ENCODE results near the gene PDCD10.

Gene PDCD10

DNA sequence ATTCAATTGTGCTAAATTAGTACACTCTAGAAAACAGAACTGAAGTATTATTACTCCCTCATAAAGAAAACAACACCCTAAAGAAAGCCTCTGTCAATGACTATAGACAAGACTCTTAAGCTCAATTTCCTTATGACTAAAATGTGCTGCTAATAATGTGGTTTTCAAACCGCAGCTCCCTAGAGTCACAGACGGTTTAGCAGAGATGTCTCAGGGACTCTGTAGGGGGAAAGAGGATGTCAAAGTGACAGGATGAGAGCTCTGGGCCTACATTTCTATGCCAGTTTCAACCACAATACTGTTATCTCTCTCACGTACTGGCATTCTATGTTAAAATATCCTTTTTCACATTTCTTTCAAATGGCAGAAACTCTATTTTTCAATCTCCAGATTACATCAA, 43.3 kb downstream of the PDCD10 start:
- Histone ChIP-seq H3K36me3 (peaks cover 18% of the 10 kb centered on the region), H3K4me1 (no peaks in the 10 kb centered on the region), H3K4me3 (ENCODE audit: low read depth, low read length) (no peak overlapping the region), H3K27me3 (no peaks in the 10 kb centered on the region), H3K9me3 (no peaks in the 10 kb centered on the region)
- DNase-seq = no peak
- no peak for TF ChIP-seq CTCF (IDR thresholded peaks at IDR 0.05; ENCODE audit: low read depth, low read length)

DNA sequence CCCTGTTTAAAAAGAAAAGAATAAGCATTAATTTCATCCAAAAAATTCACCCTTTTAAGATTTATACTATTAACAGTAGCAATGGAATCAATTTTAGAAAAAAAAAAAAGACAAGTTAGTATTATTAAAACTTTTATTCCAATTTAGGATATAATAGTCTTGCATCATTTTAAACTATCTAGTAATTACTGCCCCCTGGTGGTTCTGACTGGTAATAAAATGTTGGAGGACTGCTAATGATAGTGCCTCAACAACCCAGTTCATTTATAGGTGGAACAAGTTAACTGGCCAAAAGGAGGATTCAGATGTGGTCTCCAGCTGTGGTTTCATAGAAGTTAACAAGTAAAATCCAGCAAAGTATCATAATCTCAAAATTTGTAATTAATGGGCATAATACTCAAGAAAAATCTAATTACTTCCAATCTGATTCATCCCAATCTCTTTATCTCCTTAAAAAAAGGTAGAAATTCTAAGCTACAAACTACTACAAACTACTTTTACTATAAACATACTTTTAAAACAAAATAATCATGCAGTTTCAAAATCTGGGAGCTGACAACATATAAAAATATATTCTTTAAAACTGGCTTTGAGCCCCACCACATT, 50.2 kb downstream of the PDCD10 start:
- peak; percentile 67 for TF ChIP-seq CTCF (IDR thresholded peaks at IDR 0.05; ENCODE audit: low read depth, low read length)
- Histone ChIP-seq H3K9me3 (no peaks in the 10 kb centered on the region), H3K36me3 (no peaks in the 10 kb centered on the region; the same call in 1 of the 2 replicates), H3K4me1 (no peaks in the 10 kb centered on the region), H3K4me3 (ENCODE audit: low read depth, low read length) (no peak overlapping the region), H3K27me3 (no peaks in the 10 kb centered on the region)
- peak; percentile 57 for DNase-seq

- Histone ChIP-seq H3K9me3 (no peaks in the 10 kb centered on the region), H3K27me3 (no peaks in the 10 kb centered on the region), H3K4me3 (ENCODE audit: low read depth, low read length) (no peak overlapping the region), H3K36me3 (peaks cover 4% of the 10 kb centered on the region), H3K4me1 (no peaks in the 10 kb centered on the region)
- DNase-seq = no peak
- no peak for TF ChIP-seq CTCF (IDR thresholded peaks at IDR 0.05; ENCODE audit: low read depth, low read length)
Measured at GRCh38 chr3:167679526-167679925, 55.2 kb downstream of the PDCD10 start.

- no peak for DNase-seq
- no peaks in the 10 kb centered on the region for H3K27me3 ChIP-seq
- no peaks in the 10 kb centered on the region for H3K4me1 ChIP-seq
- no peak overlapping the region for H3K4me3 ChIP-seq (ENCODE audit: low read depth, low read length)
- no peak for TF ChIP-seq CTCF (IDR thresholded peaks at IDR 0.05; ENCODE audit: low read depth, low read length)
- peaks cover 4% of the 10 kb centered on the region for H3K36me3 ChIP-seq
- H3K9me3 ChIP-seq = no peaks in the 10 kb centered on the region
Measured at GRCh38 chr3:167675848-167676247, 58.8 kb downstream of the PDCD10 start.

- Histone ChIP-seq H3K4me1 (no peaks in the 10 kb centered on the region; the same call in 1 of the 2 replicates), H3K4me3 (ENCODE audit: low read depth, low read length) (no peak overlapping the region), H3K9me3 (no peaks in the 10 kb centered on the region), H3K27me3 (no peaks in the 10 kb centered on the region), H3K36me3 (peaks cover 4% of the 10 kb centered on the region)
- no peak for DNase-seq
- no peak for TF ChIP-seq CTCF (IDR thresholded peaks at IDR 0.05; ENCODE audit: low read depth, low read length)
Measured at GRCh38 chr3:167673221-167673620, 61.5 kb downstream of the PDCD10 start.

DNA sequence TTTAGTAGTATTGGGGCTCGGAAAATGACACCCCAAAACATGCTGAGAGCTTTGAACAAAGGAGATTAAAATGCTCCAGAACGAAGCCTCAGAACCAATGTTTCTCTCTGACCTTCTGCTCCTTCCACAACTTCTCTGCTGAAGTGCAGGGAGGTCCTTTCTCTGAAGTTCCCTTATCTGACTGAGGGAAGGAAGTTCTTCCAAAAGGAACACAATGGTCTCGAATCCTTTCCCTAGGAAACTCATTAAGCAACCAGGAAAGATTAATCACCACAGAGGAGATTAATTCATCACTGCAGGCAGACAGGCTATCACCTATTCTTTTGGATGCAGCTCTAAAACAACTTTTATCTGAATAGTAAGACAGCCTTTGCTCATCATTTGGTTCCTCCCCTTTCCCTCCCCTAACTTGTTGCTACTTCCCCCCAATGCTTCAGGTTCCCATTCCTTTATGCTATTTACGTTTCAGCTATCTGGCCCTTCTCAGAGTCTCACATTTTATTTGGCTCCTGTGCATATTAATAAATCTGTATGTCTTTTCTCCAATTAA, 62.7 kb downstream of the PDCD10 start:
- peaks cover 4% of the 10 kb centered on the region for H3K36me3 ChIP-seq
- H3K4me1 ChIP-seq = no peaks in the 10 kb centered on the region; the same call in 1 of the 2 replicates
- no peaks in the 10 kb centered on the region for H3K9me3 ChIP-seq
- TF ChIP-seq CTCF (IDR thresholded peaks at IDR 0.05; ENCODE audit: low read depth, low read length) = no peak
- no peaks in the 10 kb centered on the region for H3K27me3 ChIP-seq
- DNase-seq = no peak
- no peak overlapping the region for H3K4me3 ChIP-seq (ENCODE audit: low read depth, low read length)
